Adrenal gland (tissue), 12 donors: Measurements from ENCODE around the gene SMG6. TPM values are rescaled to one million over a fixed set of nuclear protein-coding genes. Genes with fewer than 3 reads are reported as not detected.
"Not testable (repeated sequence)": the region's sequence is repeated elsewhere in the genome, so short reads cannot be mapped to it uniquely, and the experiment has no call there.

ENCODE experiments used
- DNase-seq, 7 donors: peaks; one replicate each; pipeline ENCODE4 v3.0.0-alpha.2; 2019 to 2020
- H3K27ac ChIP-seq, 5 donors: fragments of 200-600 bp; sonication (generic) in 4 of 5; 1 replicate in 3 of 5; 2 replicates in 2 of 5; pipeline versions ENCODE4 v1.5.1 to v1.8.0; 2016 to 2020; ENCODE audit warnings: mild to moderate bottlenecking in 1 of 5
- H3K27me3 ChIP-seq: fragments of 200-600 bp; 2 replicates; pipeline ENCODE4 v1.8.0; 2021
- H3K36me3 ChIP-seq, 2 donors: fragments of 200-600 bp; replicated peaks in 1 of 2; 1 replicate in 1 of 2; 2 replicates in 1 of 2; pipeline versions ENCODE4 v1.5.1 to v1.8.0; 2018 to 2022
- H3K4me1 ChIP-seq, 2 donors: fragments of 200-600 bp; replicated peaks in 1 of 2; 1 replicate in 1 of 2; 2 replicates in 1 of 2; pipeline versions ENCODE4 v1.5.1 to v1.8.0; 2018 to 2021
- H3K4me3 ChIP-seq, 4 donors: fragments of 200-600 bp; sonication (generic) in 3 of 4; one replicate each; pipeline ENCODE4 v1.5.1; 2016 to 2018
- H3K9me3 ChIP-seq, 3 donors: fragments of 200-600 bp; sonication (generic) in 1 of 3; replicated peaks in 1 of 3; 1 replicate in 2 of 3; 2 replicates in 1 of 3; pipeline versions ENCODE4 v1.5.1 to v1.8.0; 2016 to 2021
- POLR2A ChIP-seq, 2 donors: fragments of 450-650 bp; IDR thresholded peaks; one replicate each; pipeline ENCODE4 v1.6.1; 2017; ENCODE audit warnings: antibody characterized with exemption in 2 of 2, mild to moderate bottlenecking in 2 of 2, moderate library complexity in 1 of 2
- WGBS, 4 donors: extraction: QIAGEN DNeasy Blood & Tissue Kit in 2 of 4; methylation state at CpG; one replicate each; pipeline versions ENCODE4 v1.1.5 to v1.1.7; 2013 to 2017; 5-methylcytosine and 5-hydroxymethylcytosine counted together
- intact Hi-C, 2 donors: fragments of 100-400 bp; cut with DNase I; formaldehyde crosslinking; loops; one replicate each; pipeline versions ENCODE4 v1.14.1 to v1.15.0; 2022 to 2023
- polyA plus RNA-seq, 3 donors: library from polyadenylated mRNA; stranded (reverse); fragments of 200-250 nt in 2 of 3; fragments of 350-450 nt in 1 of 3; fragmentation: Illumina TruSeq in 1 of 3; extraction: RNeasy Lipid Tissue Mini Kit (QIAGEN cat#74804) in 1 of 3; gene quantifications; one replicate each; pipeline ENCODE4 v1.2.3, GENCODE V29; 2013 to 2014
- total RNA-seq, 9 donors: library from RNA; depleted of rRNA in 4 of 9; stranded (reverse); fragments of >200 nt in 4 of 9; fragments of 120-200 nt in 1 of 9; fragmentation: NEBNext Ultra II Directional in 1 of 9; extraction: Animal tissue kit (Norgen Biotek cat#: 25700) in 1 of 9; gene quantifications; one replicate each; pipeline versions ENCODE4 v1.1.0 to v1.2.4, GENCODE V29; 2013 to 2023
- TF ChIP-seq, protein P1 (sequence below), 6 experiments: fragments of 450-650 bp in 4 of 6; fragments of 200-600 bp in 2 of 6; sonication (generic) in 1 of 6; IDR thresholded peaks; 1 replicate in 5 of 6; 2 replicates in 1 of 6; pipeline versions ENCODE4 v1.5.1 to v1.8.0; 2016 to 2021; ENCODE audit warnings: antibody characterized with exemption in 6 of 6, mild to moderate bottlenecking in 2 of 6, moderate library complexity in 1 of 6
- donor health status: healthy with polysubstance abuse.
- donor health status: Bipolar disorder and iron deficiency.
- donor health status: DM: yes; HTN: yes; CAD: no.
- donor health status: DM: no; HTN: no; CAD: no.
- donor health status: DM: no; HTN: no; CAD: no.
- donor health status: DM: yes; HTN: yes; CAD: no.

SMG6 gene
- total and polyA plus RNA-seq, 12 donors, result 15.9 to 85.1 (median 44.0) TPM

- intact Hi-C loops, result no loop called here
Observed at GRCh38 chr17:2266865-2267228, 36.7 kb downstream of the SMG6 start.

GRCh38 chr17:2266045-2266864, 37.3 kb downstream of the SMG6 start:
- intact Hi-C loops, result no loop called here
- TF ChIP-seq, protein P1, sequence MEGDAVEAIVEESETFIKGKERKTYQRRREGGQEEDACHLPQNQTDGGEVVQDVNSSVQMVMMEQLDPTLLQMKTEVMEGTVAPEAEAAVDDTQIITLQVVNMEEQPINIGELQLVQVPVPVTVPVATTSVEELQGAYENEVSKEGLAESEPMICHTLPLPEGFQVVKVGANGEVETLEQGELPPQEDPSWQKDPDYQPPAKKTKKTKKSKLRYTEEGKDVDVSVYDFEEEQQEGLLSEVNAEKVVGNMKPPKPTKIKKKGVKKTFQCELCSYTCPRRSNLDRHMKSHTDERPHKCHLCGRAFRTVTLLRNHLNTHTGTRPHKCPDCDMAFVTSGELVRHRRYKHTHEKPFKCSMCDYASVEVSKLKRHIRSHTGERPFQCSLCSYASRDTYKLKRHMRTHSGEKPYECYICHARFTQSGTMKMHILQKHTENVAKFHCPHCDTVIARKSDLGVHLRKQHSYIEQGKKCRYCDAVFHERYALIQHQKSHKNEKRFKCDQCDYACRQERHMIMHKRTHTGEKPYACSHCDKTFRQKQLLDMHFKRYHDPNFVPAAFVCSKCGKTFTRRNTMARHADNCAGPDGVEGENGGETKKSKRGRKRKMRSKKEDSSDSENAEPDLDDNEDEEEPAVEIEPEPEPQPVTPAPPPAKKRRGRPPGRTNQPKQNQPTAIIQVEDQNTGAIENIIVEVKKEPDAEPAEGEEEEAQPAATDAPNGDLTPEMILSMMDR (IDR thresholded peaks at IDR 0.05), result no peak
- no peak for TF ChIP-seq POLR2A (IDR thresholded peaks at IDR 0.05)
- 76 to 82% (median 79%) methylated on average over 13 of the region's 13 CpGs for WGBS, 4 donors
- Histone ChIP-seq H3K36me3 (no peaks in the 10 kb centered on the region), H3K4me3 (no peak overlapping the region), H3K4me1 (peaks cover 5 to 12% of the 10 kb centered on the region in 2 donors), H3K27ac (peak overlapping the region in 1 of 5 donors; percentile 7), H3K27me3 (no peaks in the 10 kb centered on the region), H3K9me3 (no peaks in the 10 kb centered on the region)
- peak in 2 of 7 donors; percentile 20 to 21 for DNase-seq

More at GRCh38 chr17:2266865-2267228, 36.7 kb downstream of the SMG6 start:
- Histone ChIP-seq H3K4me1 (peaks cover 5 to 12% of the 10 kb centered on the region in 2 donors), H3K4me3 (no peak overlapping the region), H3K27me3 (no peaks in the 10 kb centered on the region), H3K36me3 (no peaks in the 10 kb centered on the region), H3K9me3 (no peaks in the 10 kb centered on the region), H3K27ac (peak overlapping the region in 1 of 5 donors; percentile 7)
- 64 to 80% (median 71%) methylated on average over 3 of the region's 3 CpGs for WGBS, 4 donors
- no peak for DNase-seq
- no peak for TF ChIP-seq POLR2A (IDR thresholded peaks at IDR 0.05)
- TF ChIP-seq, protein P1 (IDR thresholded peaks at IDR 0.05), result no peak

- DNase-seq, H3K36me3 ChIP-seq, intact Hi-C loops, H3K27ac ChIP-seq, H3K4me3 ChIP-seq, H3K9me3 ChIP-seq, H3K27me3 ChIP-seq: not testable (repeated sequence)
- peaks cover 5 to 12% of the 10 kb centered on the region in 2 donors for H3K4me1 ChIP-seq
- 93 to 97% (median 96%) methylated on average over 9 to 10 of the region's 10 CpGs for WGBS, 4 donors
Observed at GRCh38 chr17:2265166-2265565, 38.4 kb downstream of the SMG6 start.

GRCh38 chr17:2264067-2264860, 39.3 kb downstream of the SMG6 start:
- H3K27me3 ChIP-seq, result no peaks in the 10 kb centered on the region
- TF ChIP-seq POLR2A (IDR thresholded peaks at IDR 0.05), result no peak
- TF ChIP-seq, protein P1 (IDR thresholded peaks at IDR 0.05), result no peak
- WGBS, 4 donors, result 74 to 83% (median 79%) methylated on average over 10 of the region's 10 CpGs
- H3K36me3 ChIP-seq, result no peaks in the 10 kb centered on the region
- H3K4me1 ChIP-seq, result peaks cover 5 to 12% of the 10 kb centered on the region in 2 donors
- no peaks in the 10 kb centered on the region for H3K9me3 ChIP-seq
- DNase-seq, result no peak
- intact Hi-C loops, result no loop called here
- H3K4me3 ChIP-seq, result no peak overlapping the region
- H3K27ac ChIP-seq, result peak overlapping the region in 1 of 5 donors; percentile 27
